ELF-1 (cell line): Measurements from ENCODE around the gene CHMP1A.

ENCODE experiments used
- DNase-seq: peaks from one replicate; pipeline ENCODE4 v3.0.0-alpha.2; 2016; ENCODE audit warnings: low read depth, low spot score

CHMP1A gene

GRCh38 chr16:89624777-89625761, 32.4 kb downstream of the CHMP1A start:
- DNase-seq, result peak; percentile 77

GRCh38 chr16:89623511-89624261, 33.8 kb downstream of the CHMP1A start:
- DNase-seq, result peak; percentile 72

DNA sequence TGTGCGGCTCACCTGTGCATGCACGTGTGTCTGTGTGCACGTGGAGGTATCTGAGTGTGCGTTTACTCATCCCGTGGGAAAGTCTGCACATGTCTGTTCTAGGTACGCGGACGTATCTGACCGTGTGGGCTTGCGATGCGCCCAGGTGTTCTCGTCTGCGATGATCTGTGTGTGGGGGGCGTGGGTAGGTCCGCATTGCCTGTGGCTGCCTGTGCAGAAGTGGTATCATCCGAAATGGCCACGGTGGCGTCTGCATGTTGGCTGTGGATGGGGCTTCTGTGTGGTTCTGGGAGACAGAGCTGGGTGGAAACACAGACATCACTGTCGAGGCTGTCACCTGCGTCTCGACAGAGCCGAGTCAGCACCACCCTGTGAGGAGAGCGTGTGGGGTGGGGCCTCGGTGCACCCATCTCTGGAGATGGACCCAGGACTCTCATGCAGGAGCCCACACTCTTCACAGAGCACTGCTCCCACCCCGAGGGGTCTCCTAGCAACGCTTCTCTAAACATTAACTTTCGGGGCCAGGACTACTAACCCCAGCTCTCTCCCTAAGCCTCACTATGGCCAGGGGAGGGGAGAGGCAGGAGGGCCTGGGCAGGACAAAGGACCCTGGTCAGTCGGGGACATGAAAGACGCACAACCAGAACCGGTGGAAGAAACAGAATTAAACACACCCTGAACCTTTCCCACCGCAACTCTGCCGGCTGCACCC, 35.7 kb downstream of the CHMP1A start:
- DNase-seq, result no peak

DNA sequence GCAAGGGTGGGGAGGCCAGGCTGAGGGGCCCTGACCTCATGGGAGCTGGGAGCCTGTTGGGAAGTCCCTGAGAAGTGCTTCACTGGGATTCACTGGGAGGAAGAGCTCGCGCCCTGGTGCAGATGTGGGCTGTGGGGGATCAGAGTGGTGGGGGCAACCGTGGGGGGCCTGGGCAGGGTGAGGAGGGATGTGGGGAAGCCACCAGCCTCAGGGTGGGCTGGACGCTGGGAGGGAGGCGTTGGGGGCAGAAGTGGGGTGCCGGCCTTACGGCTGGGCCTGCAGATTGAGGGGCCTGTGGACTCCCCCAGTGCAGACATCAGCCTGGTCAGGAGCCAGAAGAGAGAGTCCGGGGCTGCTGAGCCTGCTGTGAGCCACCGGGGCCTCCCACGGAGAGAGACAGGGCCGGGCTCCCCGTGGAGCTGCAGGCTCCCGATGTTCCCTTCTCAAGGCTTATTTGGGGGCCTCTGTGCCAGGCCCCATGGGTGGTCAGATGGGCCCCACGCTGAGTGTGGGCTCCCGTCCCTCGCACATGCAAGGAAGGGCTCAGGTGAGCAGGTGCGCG, 36.3 kb downstream of the CHMP1A start:
- no peak for DNase-seq

GRCh38 chr16:89620406-89620841, 37.1 kb downstream of the CHMP1A start:
- no peak for DNase-seq

- no peak for DNase-seq
Measured at GRCh38 chr16:89619840-89620239, 37.7 kb downstream of the CHMP1A start.

GRCh38 chr16:89618109-89618998, 39.2 kb downstream of the CHMP1A start:
- no peak for DNase-seq

DNA sequence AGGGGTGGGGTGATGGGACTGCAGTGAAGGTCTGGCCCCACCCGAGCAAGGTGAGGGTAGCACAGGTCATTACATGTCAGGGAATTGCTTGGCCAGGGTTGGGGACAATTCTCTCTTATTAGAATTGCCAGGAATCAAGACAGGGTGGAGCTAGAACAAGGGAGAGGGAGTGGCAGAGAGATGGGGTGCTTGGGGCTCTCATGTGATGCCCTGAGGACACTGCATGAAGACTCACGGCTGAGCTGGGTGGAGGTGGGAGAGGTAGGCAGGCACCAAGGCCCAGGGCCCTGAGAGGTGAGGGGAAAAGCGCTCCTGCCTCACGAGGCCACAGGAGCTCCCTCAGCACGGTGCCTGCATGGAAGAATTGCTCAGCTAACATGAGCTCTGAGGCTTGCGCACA, 40.5 kb downstream of the CHMP1A start:
- no peak for DNase-seq

- DNase-seq, result no peak
Measured at GRCh38 chr16:89616623-89617022, 40.9 kb downstream of the CHMP1A start.

GRCh38 chr16:89615596-89616090, 41.9 kb downstream of the CHMP1A start:
- DNase-seq, result no peak

- DNase-seq, result no peak
Measured at GRCh38 chr16:89615176-89615575, 42.3 kb downstream of the CHMP1A start.

DNA sequence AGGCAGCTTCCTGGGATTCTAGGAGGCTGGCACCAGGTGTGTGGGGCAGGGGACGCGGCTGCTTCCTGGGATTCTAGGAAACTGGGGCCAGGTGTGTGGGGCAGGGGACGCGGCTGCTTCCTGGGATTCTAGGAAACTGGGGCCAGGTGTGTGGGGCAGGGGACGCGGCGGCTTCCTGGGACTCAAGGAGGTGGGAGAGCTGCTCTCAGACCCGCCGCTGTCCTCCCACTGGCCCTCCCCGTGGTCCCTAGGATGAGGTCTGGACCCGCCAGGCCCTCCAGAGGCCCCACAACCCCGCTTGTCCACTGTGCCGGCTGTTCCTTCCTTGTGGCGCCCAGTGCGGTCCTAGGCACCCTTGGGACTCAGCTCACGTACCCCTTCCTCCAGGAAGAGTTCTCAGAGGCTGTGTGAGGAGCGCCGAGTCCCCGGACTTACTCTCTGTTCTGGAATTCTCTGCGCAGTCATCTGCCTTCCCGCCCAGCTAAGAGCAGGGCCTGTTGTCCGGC, 43.5 kb downstream of the CHMP1A start:
- no peak for DNase-seq

DNA sequence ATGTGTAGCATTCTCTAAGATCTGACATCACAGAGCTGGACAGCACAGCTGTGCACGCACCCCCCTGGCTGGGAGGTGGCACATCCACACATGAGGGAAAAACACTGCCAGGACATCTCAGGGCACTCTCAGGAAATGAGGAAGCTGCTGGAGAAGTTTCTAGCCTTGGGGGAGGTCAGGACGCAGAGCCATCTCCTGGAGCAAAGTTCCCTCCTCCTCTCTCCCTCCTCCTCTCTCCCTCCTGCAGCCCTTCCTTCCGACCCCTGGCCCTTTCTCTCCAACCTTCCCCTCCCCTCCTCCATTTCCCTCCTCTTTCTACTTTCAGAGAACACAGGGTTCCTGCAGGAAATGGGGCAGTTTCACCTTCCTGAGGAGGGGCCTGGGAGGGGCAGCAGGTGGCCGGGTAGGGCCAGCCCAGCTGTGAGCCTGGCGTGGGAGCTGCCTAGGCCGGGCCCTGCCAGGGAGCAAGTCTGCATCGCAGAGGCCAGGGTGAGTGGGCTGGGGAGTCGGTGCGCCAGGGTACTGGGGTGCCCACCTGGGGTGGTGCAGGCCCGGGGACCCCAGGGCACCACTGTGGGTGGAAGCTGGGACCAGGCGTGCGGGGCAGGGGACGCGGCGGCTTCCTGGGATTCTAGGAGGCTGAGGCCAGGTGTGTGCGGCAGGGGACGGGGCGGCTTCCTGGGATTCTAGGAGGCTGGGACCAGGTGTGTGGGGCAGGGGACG, 44.1 kb downstream of the CHMP1A start, which contains the start of gene DPEP1:
DPEP1 (plus strand) TSS at position 412 of the 723 bp plus-strand sequence. CDS start 16,769 bp downstream, outside the sequence.
- DNase-seq, result no peak

- DNase-seq, result no peak
Measured at GRCh38 chr16:89612415-89613166, 44.9 kb downstream of the CHMP1A start.

DNA sequence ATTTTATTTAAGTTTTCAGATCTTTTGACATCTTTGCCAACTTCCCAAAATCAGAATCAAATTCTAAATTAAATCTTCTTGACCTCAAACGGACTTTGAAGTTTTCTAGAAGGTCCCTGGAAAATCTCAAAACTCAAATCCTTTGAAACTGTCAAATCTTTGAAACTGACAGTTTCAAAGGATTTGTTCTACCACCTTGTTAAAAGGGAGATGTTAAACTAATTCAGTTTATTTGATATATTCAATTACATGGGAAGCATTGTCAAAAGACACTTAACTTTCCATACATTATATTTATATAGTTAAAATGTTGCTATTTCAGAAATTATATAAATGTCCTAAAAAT, 47.4 kb downstream of the CHMP1A start:
- no peak for DNase-seq

- no peak for DNase-seq
Measured at GRCh38 chr16:89607937-89608740, 49.4 kb downstream of the CHMP1A start.

DNA sequence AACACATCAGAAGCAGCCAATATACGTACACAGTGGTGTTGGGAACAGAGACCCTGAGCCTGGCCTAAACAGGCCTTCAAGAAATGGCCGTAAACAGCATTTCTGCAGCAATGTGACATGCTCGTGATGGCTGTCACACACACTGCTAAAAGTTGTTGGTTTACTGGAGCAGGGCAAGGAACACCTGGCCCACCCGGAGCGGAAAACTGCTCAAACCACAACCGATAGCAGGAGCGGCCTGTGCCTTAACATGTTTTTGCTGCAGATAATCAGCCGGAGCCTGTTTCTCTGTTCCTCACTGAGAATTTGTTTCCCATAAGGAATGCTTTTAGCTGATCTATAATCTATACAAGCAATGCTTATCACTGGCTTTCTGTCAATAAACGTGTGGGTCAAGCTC, 50.1 kb downstream of the CHMP1A start:
- no peak for DNase-seq

DNA sequence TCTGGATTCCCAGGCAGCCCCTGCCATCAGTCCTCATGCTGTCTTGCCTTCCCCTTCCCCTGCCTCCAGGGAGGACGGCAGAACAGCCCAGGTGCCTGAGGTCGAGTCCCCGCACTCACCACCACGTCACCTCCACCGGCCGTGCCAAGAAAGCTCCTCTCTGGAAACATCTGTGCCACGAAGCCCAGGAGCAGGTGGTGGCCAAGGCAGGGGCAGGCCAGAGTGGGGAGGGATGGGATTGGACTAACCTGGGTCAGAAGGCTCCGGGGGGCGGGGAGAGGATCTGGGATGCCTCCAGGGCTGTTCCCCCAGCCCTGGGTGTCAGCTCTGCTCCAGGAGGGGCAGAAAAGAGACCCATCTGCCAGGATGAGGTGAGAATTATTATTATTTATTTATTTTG, 51.5 kb downstream of the CHMP1A start:
- DNase-seq, result no peak
